Esophagus squamous epithelium (tissue), 5 donors: ENCODE data around the gene TBC1D5. TPM values are rescaled to one million over a fixed set of nuclear protein-coding genes. Genes with fewer than 3 reads are reported as not detected.

Experiments used
- DNase-seq: peaks from one replicate; lab custom pipeline; 2025; lab: John Stamatoyannopoulos, UW
- H3K27ac ChIP-seq, 4 donors: fragments of 200-600 bp; sonication (generic); one replicate each; pipeline ENCODE4 v1.5.1; 2016 to 2019; ENCODE audit warnings: mild to moderate bottlenecking in 1 of 4
- H3K27me3 ChIP-seq, 4 donors: fragments of 200-600 bp; sonication (generic); 1 replicate in 3 of 4; 2 replicates in 1 of 4; pipeline versions ENCODE4 v1.5.1 to v1.6.0; 2017 to 2021; ENCODE audit warnings: antibody characterized with exemption in 1 of 4
- H3K36me3 ChIP-seq, 3 donors: fragments of 200-600 bp; sonication (generic); one replicate each; pipeline ENCODE4 v1.5.1; 2016 to 2019
- H3K4me1 ChIP-seq, 3 donors: fragments of 200-600 bp; sonication (generic); one replicate each; pipeline ENCODE4 v1.5.1; 2017 to 2019
- H3K4me3 ChIP-seq, 4 donors: fragments of 200-600 bp; sonication (generic); 1 replicate in 3 of 4; 2 replicates in 1 of 4; pipeline ENCODE4 v1.5.1; 2016 to 2019; ENCODE audit warnings: mild to moderate bottlenecking in 2 of 4, moderate library complexity in 1 of 4
- H3K9me3 ChIP-seq, 3 donors: fragments of 200-600 bp; sonication (generic); one replicate each; pipeline ENCODE4 v1.5.1; 2016 to 2019
- POLR2A ChIP-seq, 4 donors: fragments of 450-650 bp; IDR thresholded peaks; one replicate each; pipeline ENCODE4 v1.6.1; 2017; ENCODE audit warnings: antibody characterized with exemption in 4 of 4, mild to moderate bottlenecking in 4 of 4, moderate library complexity in 3 of 4
- WGBS, 2 donors: methylation state at CpG; one replicate each; pipeline ENCODE4 v1.1.5; 2018; 5-methylcytosine and 5-hydroxymethylcytosine counted together
- intact Hi-C: fragments of 100-400 bp; cut with DNase I; formaldehyde crosslinking; loops from one replicate; pipeline ENCODE4 v1.15.0; 2022
- total RNA-seq, 4 donors: library from RNA; depleted of rRNA; stranded (reverse); fragments of >200 nt; gene quantifications; one replicate each; pipeline ENCODE4 v1.1.0, GENCODE V29; 2016
- TF ChIP-seq, protein P1 (sequence below), 6 experiments: fragments of 450-650 bp in 4 of 6; fragments of 200-600 bp in 2 of 6; sonication (generic) in 2 of 6; IDR thresholded peaks; one replicate each; pipeline ENCODE4 v1.5.1; 2016 to 2019; ENCODE audit warnings: antibody characterized with exemption in 6 of 6, mild to moderate bottlenecking in 4 of 6, moderate library complexity in 4 of 6
- donor health status: DM: yes; HTN: yes; CAD: no.

TBC1D5 gene
- total RNA-seq, 4 donors from 2014 or later: 32.8 to 56.1 (median 39.9) TPM

DNA sequence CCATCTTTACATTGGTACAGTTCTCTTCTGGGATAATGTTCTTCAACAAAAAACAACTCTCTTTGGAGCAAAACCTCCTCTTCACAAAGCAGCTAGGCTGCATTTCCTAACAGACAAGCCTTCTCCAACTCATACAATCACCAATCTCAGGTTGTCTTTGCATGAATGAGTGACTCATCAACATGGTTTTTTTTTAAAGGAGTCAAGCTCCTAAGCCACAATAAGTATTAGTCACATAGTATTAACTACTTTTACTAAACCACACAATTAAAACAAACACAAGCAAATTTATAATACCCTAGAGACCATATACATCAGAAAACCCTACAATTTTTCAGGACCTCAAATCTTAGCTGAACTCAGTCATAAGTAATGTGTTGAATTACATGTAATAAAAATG lies 137.4 kb downstream of the TBC1D5 start:
- intact Hi-C loops: no loop called here

DNA sequence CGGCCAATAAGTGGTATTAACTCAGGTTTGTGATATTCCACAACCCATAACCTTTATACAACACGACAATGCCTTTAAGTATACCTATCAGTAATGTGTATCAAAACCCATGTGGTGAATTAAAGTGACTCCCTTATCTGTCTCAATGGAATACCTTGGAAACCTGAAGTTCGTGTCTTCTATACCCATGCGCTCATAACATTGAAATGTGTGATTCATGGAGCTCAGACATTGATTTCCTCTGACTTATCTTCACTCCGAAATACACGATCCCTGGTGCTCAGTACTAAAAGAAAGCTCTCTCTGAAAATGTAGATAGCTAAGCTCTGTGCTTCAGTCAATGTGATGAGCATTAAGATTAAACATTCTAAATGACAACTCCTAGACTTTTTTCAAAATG lies 140.3 kb downstream of the TBC1D5 start:
- Histone ChIP-seq H3K4me1 (peaks cover 0 to 10% (median 3%) of the 10 kb centered on the region in 3 donors), H3K9me3 (peaks cover 0 to 6% (median 0%) of the 10 kb centered on the region in 3 donors), H3K27ac (no peak overlapping the region), H3K4me3 (no peak overlapping the region), H3K36me3 (no peaks in the 10 kb centered on the region), H3K27me3 (no peaks in the 10 kb centered on the region)
- intact Hi-C loops: no loop called here
- 93 to 99% methylated on average over 6 of the region's 6 CpGs for WGBS, 2 donors
- no peak for TF ChIP-seq POLR2A (IDR thresholded peaks at IDR 0.05)
- TF ChIP-seq, protein P1, sequence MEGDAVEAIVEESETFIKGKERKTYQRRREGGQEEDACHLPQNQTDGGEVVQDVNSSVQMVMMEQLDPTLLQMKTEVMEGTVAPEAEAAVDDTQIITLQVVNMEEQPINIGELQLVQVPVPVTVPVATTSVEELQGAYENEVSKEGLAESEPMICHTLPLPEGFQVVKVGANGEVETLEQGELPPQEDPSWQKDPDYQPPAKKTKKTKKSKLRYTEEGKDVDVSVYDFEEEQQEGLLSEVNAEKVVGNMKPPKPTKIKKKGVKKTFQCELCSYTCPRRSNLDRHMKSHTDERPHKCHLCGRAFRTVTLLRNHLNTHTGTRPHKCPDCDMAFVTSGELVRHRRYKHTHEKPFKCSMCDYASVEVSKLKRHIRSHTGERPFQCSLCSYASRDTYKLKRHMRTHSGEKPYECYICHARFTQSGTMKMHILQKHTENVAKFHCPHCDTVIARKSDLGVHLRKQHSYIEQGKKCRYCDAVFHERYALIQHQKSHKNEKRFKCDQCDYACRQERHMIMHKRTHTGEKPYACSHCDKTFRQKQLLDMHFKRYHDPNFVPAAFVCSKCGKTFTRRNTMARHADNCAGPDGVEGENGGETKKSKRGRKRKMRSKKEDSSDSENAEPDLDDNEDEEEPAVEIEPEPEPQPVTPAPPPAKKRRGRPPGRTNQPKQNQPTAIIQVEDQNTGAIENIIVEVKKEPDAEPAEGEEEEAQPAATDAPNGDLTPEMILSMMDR (IDR thresholded peaks at IDR 0.05): no peak
- DNase-seq: no peak

More for the DNA sequence above, 137.4 kb downstream of the TBC1D5 start:
- Histone ChIP-seq H3K27me3 (no peaks in the 10 kb centered on the region), H3K36me3 (no peaks in the 10 kb centered on the region), H3K4me1 (peaks cover 0 to 10% (median 3%) of the 10 kb centered on the region in 3 donors), H3K27ac (no peak overlapping the region), H3K9me3 (no peaks in the 10 kb centered on the region), H3K4me3 (no peak overlapping the region)
- no peak for TF ChIP-seq POLR2A (IDR thresholded peaks at IDR 0.05)
- TF ChIP-seq, protein P1 (IDR thresholded peaks at IDR 0.05): no peak
- no peak for DNase-seq

DNA sequence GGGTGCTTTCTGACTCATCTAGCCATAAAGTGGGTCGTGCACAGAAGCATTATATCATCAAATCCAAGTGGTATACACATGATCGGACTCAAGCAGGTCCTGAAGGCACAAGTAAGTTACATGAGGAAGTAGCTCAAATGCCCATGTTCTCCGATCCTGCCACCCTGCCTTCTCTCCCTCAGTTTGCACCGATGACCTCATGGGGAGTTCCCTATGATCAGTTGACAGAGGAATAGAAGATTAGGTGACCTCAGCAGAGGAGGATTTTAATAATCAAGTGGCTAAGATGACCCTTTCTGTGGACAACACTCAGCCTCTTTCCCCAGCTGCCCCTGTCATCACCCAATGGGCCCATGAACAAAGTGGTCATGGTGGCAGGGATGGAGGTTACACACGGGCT lies 149.5 kb downstream of the TBC1D5 start:
- intact Hi-C loops: no loop called here
- Histone ChIP-seq H3K36me3 (peaks cover 0 to 16% (median 0%) of the 10 kb centered on the region in 3 donors), H3K4me1 (no peaks in the 10 kb centered on the region), H3K9me3 (peaks cover 0 to 18% (median 8%) of the 10 kb centered on the region in 3 donors), H3K4me3 (no peak overlapping the region), H3K27me3 (no peaks in the 10 kb centered on the region), H3K27ac (no peak overlapping the region)
- no peak for DNase-seq
- no peak for TF ChIP-seq POLR2A (IDR thresholded peaks at IDR 0.05)
- TF ChIP-seq, protein P1 (IDR thresholded peaks at IDR 0.05): no peak
- 92 to 100% methylated on average over 1 to 4 of the region's 5 CpGs for WGBS, 2 donors

DNA sequence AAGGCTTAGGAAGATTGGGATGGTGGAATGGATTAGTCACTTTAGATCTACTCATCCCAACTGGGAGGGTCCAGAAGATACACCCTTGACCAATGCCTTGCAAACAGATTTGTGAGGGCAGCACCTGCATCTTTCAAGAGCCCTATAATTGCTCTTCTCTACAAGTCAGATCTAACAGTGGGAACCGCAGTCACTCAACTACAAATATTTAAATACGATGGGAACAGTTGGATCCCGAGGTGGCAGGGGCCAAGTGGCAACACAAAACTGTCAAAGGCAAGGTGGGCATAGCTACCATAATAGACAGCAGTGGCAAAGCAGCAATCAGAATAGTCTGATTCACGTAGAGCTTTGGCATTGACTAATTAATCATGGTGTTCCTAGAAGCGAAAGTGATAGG lies 152.0 kb downstream of the TBC1D5 start:
- 97 to 100% methylated on average over 5 of the region's 5 CpGs for WGBS, 2 donors
- H3K27me3 ChIP-seq: no peaks in the 10 kb centered on the region

DNA sequence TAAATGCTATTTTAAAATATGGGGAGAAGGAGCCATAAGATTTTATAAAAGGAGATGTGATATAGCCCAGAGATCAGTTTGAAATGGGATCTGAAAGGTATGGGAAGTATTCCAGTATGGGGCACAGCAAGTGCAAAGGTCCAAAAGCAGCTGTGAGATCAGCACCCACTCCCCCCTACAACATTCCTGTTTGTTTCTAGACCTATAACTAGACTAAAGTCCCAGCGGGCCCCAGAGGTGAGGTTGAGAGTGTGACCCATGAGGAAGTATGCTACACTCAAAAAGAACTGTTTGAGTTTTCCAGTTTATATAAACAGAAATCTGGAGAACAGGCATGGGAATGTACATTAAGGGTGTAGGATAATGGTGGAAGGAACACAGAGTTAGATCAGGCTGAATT lies 152.5 kb downstream of the TBC1D5 start:
- TF ChIP-seq POLR2A (IDR thresholded peaks at IDR 0.05): no peak
- TF ChIP-seq, protein P1 (IDR thresholded peaks at IDR 0.05): no peak
- H3K36me3 ChIP-seq: peaks cover 0 to 15% (median 0%) of the 10 kb centered on the region in 3 donors
- H3K4me3 ChIP-seq: no peak overlapping the region
- 100% methylated on average over 1 of the region's 1 CpG for WGBS, 2 donors
- no peaks in the 10 kb centered on the region for H3K4me1 ChIP-seq
- intact Hi-C loops: no loop called here
- H3K27ac ChIP-seq: no peak overlapping the region
- no peak for DNase-seq
- H3K27me3 ChIP-seq: no peaks in the 10 kb centered on the region
- H3K9me3 ChIP-seq: peaks cover 0 to 18% (median 8%) of the 10 kb centered on the region in 3 donors

More for the DNA sequence above, 152.0 kb downstream of the TBC1D5 start:
- no peak for TF ChIP-seq POLR2A (IDR thresholded peaks at IDR 0.05)
- TF ChIP-seq, protein P1 (IDR thresholded peaks at IDR 0.05): no peak
- DNase-seq: no peak
- no peak overlapping the region for H3K27ac ChIP-seq
- H3K4me3 ChIP-seq: no peak overlapping the region
- intact Hi-C loops: no loop called here
- H3K36me3 ChIP-seq: peaks cover 0 to 16% (median 0%) of the 10 kb centered on the region in 3 donors
- peaks cover 0 to 18% (median 8%) of the 10 kb centered on the region in 3 donors for H3K9me3 ChIP-seq
- no peaks in the 10 kb centered on the region for H3K4me1 ChIP-seq
